ENCODE measurements around the gene CORO2B.

Gene CORO2B

DNA sequence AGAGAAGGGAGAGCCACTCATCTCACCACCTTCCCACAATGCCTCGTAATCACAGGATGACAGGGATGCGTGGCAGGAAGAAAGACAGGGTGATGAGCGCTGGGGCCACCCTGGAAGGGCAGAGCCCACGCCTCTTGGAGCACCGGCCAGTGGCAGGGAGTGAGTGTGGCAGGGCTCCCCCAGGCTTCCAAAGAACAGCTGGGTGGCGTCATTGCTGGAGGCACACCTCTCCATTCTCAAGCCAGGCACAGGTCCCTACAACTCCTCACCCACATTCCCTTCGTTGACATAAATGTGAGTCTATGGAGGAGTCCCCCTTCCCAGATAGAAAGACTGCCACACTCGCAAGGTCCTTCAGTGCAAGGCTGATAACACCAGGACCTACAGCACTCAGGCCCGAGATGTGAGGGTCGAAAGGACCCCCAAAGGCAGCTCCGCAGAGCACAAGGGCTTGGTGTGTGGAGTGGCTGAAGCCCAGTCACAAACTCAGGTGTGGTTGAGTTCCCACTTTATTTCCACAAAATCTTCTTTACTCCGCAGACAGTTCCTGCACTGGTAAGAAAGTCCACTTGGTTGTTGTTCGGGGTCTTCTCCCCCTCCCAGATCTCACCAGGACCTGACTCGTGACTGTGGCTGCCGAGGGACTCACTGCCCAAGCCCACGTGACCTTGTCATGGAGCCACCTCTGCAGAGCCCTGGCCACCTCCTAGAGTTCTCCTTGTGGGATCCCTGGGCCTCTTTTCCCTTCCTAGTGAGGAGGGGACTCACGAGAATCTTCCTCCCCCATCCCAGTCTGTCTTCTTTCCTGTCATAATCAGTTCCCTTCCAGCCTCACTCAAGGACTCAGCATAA is 22.4 kb upstream of the CORO2B start:
- Mint-ChIP-seq H3K27me3 (ENCODE audit: low read depth, poor library complexity) (peaks cover 56% of the 10 kb centered on the region), H3K36me3 (ENCODE audit: low read depth) (no peaks in the 10 kb centered on the region), H3K4me1 (peaks cover 52% of the 10 kb centered on the region), H3K27ac (peak overlapping the region; percentile 47), H3K9me3 (no peaks in the 10 kb centered on the region), H3K4me3 (no peak overlapping the region)
- TF ChIP-seq, protein P1, sequence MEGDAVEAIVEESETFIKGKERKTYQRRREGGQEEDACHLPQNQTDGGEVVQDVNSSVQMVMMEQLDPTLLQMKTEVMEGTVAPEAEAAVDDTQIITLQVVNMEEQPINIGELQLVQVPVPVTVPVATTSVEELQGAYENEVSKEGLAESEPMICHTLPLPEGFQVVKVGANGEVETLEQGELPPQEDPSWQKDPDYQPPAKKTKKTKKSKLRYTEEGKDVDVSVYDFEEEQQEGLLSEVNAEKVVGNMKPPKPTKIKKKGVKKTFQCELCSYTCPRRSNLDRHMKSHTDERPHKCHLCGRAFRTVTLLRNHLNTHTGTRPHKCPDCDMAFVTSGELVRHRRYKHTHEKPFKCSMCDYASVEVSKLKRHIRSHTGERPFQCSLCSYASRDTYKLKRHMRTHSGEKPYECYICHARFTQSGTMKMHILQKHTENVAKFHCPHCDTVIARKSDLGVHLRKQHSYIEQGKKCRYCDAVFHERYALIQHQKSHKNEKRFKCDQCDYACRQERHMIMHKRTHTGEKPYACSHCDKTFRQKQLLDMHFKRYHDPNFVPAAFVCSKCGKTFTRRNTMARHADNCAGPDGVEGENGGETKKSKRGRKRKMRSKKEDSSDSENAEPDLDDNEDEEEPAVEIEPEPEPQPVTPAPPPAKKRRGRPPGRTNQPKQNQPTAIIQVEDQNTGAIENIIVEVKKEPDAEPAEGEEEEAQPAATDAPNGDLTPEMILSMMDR (IDR thresholded peaks at IDR 0.05), result no peak
- DNase-seq, result no peak

DNA sequence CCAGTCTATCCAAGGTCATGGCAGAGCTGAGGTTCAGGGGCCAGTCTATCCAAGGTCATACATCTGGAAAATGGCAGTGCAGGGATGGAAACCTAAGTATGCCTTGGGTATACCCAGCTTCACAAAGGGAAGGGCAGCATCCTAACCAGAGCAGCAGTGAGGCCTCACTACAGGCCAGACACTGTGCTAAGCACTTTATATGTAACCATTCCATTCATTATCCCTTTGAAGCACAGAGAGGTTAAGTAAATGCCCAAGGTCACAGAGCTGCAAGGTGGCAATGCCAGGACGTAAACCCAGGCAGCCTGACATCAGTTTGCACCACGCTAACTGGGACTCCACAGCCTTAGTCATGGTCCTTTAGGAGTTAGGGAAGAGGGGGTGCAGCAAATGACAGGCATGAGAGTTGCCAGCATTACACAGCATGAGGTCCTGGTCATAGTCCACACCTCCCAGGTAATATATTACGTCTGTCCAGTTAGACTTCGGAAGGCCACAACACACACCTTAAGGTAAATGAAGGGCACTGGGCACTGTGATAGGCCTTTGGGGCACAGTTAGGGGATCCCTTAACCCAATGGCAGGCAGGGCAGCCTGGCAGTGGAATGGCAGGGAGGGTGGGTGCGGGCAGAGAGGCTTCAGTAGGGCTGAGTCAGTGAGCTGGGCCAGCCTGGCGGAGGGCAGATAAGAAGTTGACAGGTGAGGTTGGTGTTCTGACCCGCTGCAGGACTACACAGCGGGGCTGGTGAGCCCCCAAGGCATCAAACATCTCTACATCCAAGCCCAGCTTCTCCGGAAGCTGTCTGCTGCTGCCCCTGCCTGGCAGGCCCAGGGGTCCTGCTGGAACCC is 21.1 kb upstream of the CORO2B start:
- no peaks in the 10 kb centered on the region for H3K9me3 Mint-ChIP-seq
- peaks cover 62% of the 10 kb centered on the region for H3K27me3 Mint-ChIP-seq (ENCODE audit: low read depth, poor library complexity)

DNA sequence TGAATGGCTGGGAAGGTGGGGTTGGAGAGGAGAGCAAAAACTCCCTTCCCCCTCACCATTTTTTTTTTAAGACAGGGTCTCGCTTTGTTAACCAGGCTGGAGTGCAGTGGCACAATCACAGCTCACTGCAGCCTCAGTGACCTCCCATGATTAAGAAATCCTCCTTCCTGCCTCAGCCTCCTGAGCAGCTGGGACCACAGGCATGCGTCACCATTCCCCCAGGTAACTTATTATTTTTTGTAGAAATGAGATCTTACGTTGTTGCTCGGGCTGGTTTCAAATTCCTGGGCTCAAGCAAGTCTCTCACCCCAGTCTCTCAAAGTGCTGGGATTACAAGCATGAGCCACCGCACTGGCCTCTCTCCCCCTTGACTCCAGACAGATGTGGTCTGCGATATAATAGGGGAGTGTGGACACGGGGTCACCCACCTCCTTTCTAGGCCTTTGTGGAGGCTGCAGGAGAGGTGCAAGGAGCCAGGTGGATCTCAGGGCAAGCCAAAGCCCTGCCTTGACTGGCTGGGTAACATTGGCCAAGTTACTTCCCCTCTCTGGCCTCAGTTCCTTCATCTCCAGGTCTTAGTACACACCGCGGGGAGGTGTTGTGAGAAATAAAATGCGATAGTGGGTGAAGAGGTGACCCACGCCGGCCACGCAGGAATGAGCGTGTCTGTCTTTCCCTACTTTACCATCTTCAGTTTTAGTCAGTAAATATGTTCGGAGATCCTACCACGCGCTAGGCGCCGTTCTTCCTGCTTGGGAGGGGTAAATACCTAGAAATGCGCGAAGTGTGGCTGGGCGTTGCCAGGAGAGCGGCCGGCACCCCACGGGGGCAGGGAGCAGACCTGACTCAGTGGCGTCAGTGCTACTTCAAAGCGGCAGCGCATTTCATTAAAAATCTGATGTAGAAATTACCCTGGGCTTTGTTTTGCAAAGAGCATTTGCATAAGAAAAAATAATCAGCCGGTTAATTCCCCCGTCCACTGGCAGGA is 20.2 kb upstream of the CORO2B start:
- DNase-seq, result no peak
- H3K27me3 Mint-ChIP-seq (ENCODE audit: low read depth, poor library complexity), result peaks cover 65% of the 10 kb centered on the region
- TF ChIP-seq, protein P1 (IDR thresholded peaks at IDR 0.05), result no peak
- H3K27ac Mint-ChIP-seq, result no peak overlapping the region
- no peaks in the 10 kb centered on the region for H3K36me3 Mint-ChIP-seq (ENCODE audit: low read depth)
- peaks cover 56% of the 10 kb centered on the region for H3K4me1 Mint-ChIP-seq
- peak overlapping the region; percentile 92 for H3K4me3 Mint-ChIP-seq
- H3K9me3 Mint-ChIP-seq, result no peaks in the 10 kb centered on the region

More for the DNA sequence above, 21.1 kb upstream of the CORO2B start:
- H3K27ac Mint-ChIP-seq, result no peak overlapping the region
- H3K4me1 Mint-ChIP-seq, result peaks cover 56% of the 10 kb centered on the region
- no peaks in the 10 kb centered on the region for H3K36me3 Mint-ChIP-seq (ENCODE audit: low read depth)
- TF ChIP-seq, protein P1 (IDR thresholded peaks at IDR 0.05), result no peak
- no peak overlapping the region for H3K4me3 Mint-ChIP-seq
- no peak for DNase-seq

DNA sequence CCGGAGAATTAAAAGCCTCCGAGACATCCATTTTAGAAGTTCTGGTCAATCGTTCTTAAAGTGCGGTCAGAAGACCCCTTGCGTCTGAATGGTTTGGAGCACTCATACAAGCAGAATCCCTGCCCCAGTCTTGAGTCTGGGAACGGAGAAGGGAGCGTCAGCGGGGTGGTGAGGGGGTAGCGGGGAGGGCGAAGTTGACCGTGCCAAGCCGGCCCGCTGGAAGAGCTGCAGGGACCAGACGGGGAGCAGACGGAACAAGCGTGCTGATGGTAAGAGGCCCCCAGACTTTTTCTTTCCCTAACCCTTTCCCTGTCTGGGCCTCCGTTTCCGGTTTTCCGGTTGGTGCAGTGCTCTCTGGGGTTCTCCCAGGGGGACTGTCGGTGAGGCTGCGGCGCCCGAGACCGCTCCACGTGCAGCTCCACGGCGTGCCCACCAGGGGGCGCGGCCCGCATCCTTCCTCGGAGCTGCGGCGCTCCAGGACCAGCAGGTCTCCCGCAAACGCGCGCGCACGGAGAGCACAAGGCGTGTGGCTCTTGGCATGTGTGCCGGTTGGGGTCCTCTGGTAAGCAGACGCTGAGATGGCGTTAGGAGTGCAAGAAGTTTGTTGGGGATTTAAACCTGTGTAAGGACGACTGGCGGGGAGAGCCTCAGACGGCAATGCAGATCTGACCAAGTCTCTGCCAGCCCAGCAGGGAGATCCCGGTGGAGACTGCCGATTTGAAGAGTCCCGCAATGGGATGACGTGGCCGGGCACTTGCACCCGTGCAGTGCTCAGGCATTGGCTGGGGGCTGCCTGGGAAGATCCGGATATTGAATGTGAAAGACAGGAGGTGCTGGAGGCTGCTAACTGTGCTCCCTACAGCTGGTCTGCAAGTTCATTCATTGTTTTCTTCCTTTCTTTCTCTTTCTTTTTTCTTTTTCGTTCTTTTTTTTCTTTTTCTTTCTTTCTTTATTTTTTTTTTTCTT is 19.2 kb upstream of the CORO2B start:
- H3K27me3 Mint-ChIP-seq (ENCODE audit: low read depth, poor library complexity), result peaks cover 63% of the 10 kb centered on the region

More for the DNA sequence above, 19.2 kb upstream of the CORO2B start:
- TF ChIP-seq, protein P1 (IDR thresholded peaks at IDR 0.05), result peak; percentile 93
- Mint-ChIP-seq H3K36me3 (ENCODE audit: low read depth) (no peaks in the 10 kb centered on the region), H3K4me1 (peaks cover 47% of the 10 kb centered on the region), H3K27ac (no peak overlapping the region), H3K4me3 (peak overlapping the region; percentile 92), H3K9me3 (no peaks in the 10 kb centered on the region)
- DNase-seq, result peak; percentile 94
